HG03039 (cell line): Measurements from ENCODE around the gene SLC22A6.
"Not testable (repeated sequence)": the region's sequence is repeated elsewhere in the genome, so short reads cannot be mapped to it uniquely, and the experiment has no call there.

ENCODE experiments used
- ATAC-seq: cut with Tn5 transposase; IDR thresholded peaks from one replicate; pipeline ENCODE4 v1.9.1; 2021; ENCODE audit warnings: mild to moderate bottlenecking, moderate library complexity; ENCODE audit not compliant: unreplicated experiment

SLC22A6 gene

GRCh38 chr11:62988276-62988675 is 3.5 kb upstream of the SLC22A6 start:
- ATAC-seq, result no peak

DNA sequence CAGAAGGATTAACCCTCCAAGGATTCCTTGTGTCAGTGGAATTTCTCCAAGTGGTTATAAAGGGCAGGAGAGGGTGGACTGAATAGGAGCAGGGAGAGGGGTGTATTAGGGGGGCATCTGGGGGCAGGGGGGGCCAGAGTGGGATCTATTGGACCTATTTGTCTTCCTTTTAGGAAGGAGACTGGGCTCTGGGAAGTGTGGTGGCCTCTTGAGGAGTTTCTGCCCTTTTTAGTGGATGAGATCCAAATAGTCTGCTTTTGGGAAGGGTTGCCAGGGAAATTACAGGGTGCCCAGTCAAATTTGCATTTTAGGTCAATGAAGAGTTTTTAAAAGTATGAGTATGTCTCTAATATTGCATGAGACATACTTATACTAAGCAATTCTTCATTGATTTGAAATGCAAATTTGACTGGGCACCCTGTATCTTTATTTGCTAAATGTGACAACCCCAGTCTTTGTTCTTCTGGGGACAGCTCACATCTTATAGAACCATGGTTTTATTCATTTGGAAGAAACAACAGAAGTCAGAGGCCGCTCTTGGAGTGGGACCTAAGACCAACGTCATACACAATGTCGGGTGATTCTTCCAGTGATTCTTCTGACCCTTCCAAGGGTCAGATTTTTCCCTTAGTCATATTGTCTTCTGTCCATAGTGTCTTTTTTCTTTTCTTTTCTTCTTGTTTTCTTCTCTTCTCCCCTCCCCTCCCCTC is 429 bp upstream of the SLC22A6 start:
- no peak for ATAC-seq

DNA sequence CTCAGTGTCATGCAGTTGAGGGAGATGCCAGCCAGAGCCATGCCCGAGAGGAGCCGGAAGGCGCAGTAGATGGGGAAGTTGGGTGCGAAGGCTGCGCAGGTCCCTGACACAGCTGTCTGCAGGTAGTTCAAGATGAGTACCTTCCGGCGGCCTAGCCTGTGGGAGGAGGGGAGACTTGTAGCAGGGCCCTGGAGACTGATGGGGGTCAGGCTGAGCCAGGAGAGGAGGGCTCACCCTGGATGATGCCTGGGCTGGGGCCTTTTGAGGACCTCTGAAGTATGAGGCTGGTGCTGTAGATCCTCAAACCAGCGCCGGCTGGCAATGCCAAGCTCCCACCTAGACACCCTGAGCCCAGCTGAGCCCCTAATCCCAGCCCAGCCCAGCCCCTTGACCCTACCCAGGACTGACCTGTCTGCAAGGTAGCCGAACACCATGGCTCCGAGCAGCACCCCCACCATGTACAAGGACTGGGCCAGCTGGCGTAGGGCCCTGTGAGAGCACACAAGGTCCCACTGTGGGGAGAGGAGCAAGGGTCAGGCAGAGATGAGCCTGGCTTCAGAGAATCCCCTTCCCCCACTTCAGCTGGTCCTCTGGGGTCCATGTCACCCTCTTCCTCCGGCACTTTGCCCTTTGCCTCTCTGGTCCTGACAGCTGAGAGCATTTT is 1.1 kb downstream of the SLC22A6 start:
- no peak for ATAC-seq

DNA sequence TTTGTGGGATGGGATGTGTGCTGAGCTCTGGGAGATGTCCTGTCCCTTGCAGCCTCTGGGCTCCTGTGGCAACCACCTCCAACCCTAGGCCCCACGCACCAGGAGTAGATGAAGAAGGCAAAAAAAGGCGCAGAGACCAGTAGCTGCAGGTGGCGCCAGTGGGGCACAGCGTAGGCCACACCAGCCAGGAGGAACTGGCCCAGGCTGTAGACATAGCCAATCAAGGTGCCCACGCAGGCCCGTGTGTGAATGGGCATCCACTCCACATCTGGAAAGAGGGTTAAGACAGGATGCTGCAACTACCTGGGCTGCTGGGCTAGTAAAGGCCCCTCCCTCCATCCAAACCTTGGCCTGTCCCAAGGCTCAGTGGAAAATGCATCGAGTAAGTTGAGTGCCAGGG is 3.0 kb downstream of the SLC22A6 start:
- no peak for ATAC-seq

GRCh38 chr11:62980133-62980760 is 4.5 kb downstream of the SLC22A6 start:
- no peak for ATAC-seq

DNA sequence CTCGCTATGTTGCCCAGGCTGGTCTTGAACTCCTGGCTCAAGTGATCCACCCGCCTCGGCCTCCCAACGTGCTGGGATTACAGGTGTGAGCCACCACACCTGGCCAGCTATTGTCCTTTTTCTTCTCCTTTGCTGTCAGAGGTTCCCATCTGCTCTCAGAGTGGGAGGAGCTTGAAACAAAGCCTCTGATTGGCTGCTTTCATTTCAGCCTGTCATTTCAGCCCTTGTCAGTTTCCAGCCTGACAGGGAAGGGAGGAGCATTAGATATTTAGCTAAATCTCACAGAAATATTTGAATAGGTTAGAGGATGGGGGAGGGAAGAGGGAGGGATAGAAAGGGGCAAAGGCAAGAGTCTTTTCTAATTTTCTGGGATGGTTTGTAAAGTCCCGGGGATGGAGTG is 8.7 kb downstream of the SLC22A6 start:
- no peak for ATAC-seq

DNA sequence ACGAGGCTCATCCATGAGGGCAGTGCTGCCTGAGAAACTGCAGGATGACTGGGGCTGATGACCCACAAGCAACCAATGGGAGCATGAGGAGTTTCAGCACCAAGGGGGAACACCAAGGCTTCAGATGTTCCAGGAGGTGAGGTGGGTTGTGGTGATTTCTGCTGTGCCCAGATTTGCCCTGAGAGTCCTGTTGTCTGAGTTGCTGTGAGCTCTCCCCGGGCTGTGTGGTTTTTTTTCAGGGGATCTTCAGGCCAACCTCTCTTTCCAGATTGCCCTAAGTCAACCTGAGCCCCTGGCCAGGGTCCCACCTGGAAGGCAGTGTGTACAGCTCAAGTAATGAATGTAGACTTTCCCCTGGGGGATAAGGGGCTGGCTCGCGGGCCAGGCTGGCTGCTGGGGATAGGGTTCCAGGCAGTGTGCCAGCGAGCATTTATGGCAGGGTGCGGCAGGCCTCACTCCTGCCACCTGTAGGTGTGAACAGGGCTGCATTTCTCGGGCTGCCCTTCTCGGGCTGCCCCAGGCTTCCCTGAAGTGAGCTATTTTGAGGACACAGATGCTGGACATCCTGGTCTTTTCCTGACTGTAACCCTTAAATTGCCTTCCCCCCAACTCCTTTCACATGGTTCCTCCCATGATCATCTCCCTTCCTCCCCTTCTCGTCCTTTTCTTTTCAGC is 9.8 kb downstream of the SLC22A6 start:
- no peak for ATAC-seq

GRCh38 chr11:62965574-62965973 is 19.2 kb downstream of the SLC22A6 start:
- ATAC-seq, result no peak

DNA sequence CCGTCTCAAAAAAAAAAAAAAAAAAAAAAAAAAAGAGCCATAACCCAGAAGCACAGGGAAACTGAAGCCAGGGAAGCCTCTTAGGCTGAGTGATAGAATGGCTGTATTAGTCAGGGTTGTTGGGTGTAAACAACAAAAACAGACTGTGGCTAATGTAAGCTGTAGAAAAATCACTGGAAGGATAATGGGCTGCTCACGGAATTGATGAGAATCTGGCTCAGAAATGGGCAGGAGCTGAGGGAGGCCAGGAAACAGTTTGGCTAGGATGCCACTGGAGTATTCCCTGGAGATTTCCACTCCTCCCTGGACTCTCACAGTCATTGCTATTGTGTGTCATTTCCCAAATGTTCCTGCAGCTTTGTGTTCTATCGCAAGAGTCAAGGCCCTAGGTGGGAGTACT is 22.4 kb downstream of the SLC22A6 start:
- no peak for ATAC-seq

DNA sequence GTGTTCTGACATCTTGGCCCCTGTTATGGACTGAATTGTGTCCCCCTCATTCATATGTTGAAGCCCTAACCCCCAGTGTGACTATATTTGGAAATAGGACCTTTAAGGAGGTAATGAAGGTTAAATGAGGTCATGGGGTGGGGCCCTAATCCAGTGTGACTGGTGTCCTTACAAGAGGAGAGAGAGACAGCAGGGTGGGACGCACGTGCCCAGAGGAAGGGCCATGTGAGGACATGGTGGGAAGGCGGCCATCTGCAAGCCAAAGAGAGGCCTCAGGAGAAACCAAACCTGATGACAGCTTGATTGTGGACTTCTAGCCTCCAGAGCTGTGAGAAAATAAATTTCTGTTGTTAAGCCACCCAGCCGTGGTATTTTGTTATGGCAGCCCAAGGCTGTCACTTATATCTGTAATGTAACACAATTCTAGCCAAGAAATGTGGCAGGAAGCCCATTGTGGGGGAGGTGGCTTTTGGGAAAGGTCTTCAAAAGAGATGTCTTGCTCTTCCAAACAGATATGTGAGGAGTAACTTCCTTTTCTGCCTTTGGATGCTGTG is 23.7 kb downstream of the SLC22A6 start:
- no peak for ATAC-seq

- no peak for ATAC-seq
Observed at GRCh38 chr11:62959422-62959980, 25.3 kb downstream of the SLC22A6 start.

DNA sequence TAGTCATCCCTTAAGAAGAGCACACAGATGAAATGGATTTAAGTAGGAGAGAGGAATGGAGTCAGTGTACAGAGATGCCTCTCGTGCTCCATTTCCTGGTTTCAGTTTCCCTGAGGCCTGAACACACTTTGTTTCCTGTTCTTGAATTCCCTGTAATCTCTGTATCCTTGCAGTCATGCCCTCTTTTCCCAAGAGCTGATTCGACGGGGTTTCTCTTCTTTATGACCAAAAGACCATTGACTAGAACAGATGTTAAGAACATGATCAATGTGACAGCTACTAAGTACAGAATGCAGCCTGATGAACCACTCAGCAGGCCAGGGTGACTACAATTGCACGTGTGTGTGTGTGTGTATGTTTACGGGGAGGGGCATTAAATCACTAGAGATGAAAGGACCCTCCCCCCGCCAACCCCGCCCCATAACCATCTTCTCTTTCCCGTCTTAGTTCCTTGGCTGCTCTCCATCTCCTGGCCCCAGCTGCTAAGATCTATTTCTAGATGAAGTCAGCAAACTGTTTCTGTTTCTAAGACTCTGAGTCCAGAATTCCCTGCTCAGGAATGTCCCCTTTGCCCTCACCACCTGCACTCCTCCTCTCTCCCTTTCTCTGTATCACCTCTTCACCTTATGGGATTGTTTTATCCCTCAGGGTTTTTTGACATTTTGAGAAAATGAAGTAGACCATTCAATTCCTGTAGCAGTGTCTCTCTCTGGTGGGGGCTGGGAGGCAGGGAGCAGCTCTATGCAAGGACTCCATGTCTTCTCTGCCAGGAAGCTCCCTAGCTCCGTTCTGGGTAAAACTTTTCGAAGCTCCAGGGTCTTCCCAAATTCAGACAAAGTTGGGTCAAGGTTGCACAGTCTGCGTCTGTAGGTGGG is 26.0 kb downstream of the SLC22A6 start:
- no peak for ATAC-seq

GRCh38 chr11:62957147-62957546 is 27.6 kb downstream of the SLC22A6 start:
- no peak for ATAC-seq

DNA sequence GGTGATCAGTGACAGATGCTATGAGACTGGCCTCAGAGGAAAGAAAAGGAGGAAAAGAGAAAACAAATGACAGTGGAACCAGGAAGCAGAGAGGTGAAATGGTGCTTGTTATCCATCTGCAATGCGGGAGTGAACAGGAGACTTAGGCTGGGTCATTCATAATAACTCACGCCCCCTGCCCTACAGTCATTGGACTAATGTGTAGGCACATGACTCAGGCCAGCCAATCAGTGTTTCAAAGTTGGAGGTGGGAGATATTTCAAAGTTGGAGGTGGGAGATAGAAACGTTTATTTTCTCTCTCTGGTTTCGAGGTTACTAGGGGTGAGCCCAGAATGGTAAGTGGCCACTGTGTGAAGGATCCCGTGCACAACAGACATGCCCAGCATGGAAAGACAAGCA is 30.3 kb downstream of the SLC22A6 start:
- ATAC-seq, result no peak

GRCh38 chr11:62953811-62954210 is 31.0 kb downstream of the SLC22A6 start:
- ATAC-seq, result no peak

DNA sequence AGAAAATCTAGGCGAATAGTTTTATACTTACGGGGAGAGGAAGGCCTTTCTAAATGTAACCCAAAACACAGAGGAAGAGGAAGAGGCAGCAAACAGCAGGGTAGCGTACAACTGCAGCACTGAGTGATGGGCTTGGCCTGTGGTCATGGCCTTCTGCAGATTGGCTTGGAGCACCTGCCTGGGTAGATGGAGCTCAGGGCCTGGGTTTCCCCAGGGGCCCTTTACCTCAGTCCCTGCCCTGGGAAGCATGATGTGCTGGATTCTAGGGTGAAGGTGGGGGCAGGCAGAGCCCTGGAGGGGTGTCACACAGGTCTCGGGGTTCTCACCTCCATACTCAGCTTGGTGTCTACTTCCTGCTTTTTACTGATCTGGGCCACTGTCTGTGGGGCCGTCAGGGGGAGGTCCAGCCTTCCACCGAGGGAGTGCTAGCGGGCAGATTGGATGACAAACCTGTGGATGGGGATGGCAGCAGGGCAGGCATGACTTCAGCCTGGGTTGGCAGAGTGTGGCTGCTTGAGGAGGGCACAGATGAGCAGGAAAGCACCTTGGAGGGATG is 35.9 kb downstream of the SLC22A6 start:
- ATAC-seq, result no peak

GRCh38 chr11:62945538-62945937 is 39.2 kb downstream of the SLC22A6 start:
- ATAC-seq, result not testable (repeated sequence)

DNA sequence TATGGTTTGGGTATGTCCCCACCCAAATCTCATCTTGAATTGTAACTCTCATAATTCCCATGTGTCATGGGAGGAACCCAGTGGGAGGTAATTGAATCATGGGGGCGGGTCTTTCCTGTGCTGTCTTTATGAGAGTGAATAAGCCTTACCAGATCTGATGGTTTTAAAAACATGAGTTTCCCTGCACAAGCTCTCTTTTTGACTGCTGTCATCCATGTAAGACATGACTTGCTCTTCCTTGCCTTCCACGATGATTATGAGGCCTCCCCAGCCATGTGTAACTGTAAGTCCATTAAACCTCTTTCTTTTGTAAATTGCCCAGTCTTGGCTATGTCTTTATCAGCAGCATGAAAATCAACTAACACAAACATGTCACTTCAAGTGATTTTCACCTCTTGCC is 47.2 kb downstream of the SLC22A6 start:
- ATAC-seq, result not testable (repeated sequence)

- ATAC-seq, result no peak
Observed at GRCh38 chr11:62934496-62934785, 50.3 kb downstream of the SLC22A6 start.
